Ovary (tissue), 9 donors: ENCODE measurements around the gene AHRR. TPM values are rescaled to one million over a fixed set of nuclear protein-coding genes. Genes with fewer than 3 reads are reported as not detected.

Experiments
- DNase-seq, 5 donors: peaks; one replicate each; pipeline ENCODE4 v3.0.0-alpha.2; 2019 to 2020
- H3K27ac ChIP-seq, 2 donors: fragments of 200-600 bp; one replicate each; pipeline versions ENCODE4 v1.5.1 to v1.8.0; 2019 to 2022
- H3K27me3 ChIP-seq: fragments of 200-600 bp; one replicate; pipeline ENCODE4 v1.8.0; 2022
- H3K36me3 ChIP-seq: fragments of 200-600 bp; sonication (generic); one replicate; pipeline ENCODE4 v1.5.1; 2019
- H3K4me1 ChIP-seq: one replicate; pipeline ENCODE4 v1.8.1; 2013; ENCODE audit warnings: mild to moderate bottlenecking, moderate library complexity; ENCODE audit not compliant: insufficient read depth
- H3K4me3 ChIP-seq: fragments of 200-600 bp; sonication (generic); one replicate; pipeline ENCODE4 v1.5.1; 2017
- H3K9me3 ChIP-seq, 2 donors: fragments of 200-600 bp in 1 of 2; sonication (generic) in 1 of 2; one replicate each; pipeline versions ENCODE4 v1.5.1 to v1.8.1; 2013 to 2019; ENCODE audit warnings: mild to moderate bottlenecking in 1 of 2, moderate library complexity in 1 of 2
- EP300 ChIP-seq: sonication (generic); formaldehyde crosslinking; IDR thresholded peaks from one replicate; pipeline ENCODE4 v1.6.1; 2017; ENCODE audit warnings: antibody characterized with exemption
- POLR2A ChIP-seq: fragments of 450-650 bp; IDR thresholded peaks from one replicate; pipeline ENCODE4 v1.6.1; 2017; ENCODE audit warnings: antibody characterized with exemption, mild to moderate bottlenecking, moderate library complexity
- WGBS, 3 donors: extraction: QIAGEN DNeasy Blood & Tissue Kit in 1 of 3; methylation state at CpG; one replicate each; pipeline versions ENCODE4 v1.1.5 to v1.1.7; 2013 to 2017; 5-methylcytosine and 5-hydroxymethylcytosine counted together
- intact Hi-C, 4 donors: fragments of 100-400 bp; cut with DNase I; formaldehyde crosslinking; loops; one replicate each; pipeline versions ENCODE4 v1.11.0 to v1.15.1; 2022 to 2023
- polyA plus RNA-seq, 2 donors: library from polyadenylated mRNA; stranded (reverse); fragments of 200-250 nt in 1 of 2; fragments of 350-450 nt in 1 of 2; fragmentation: Illumina TruSeq in 1 of 2; extraction: RNeasy Lipid Tissue Mini Kit (QIAGEN cat#74804) in 1 of 2; gene quantifications; one replicate each; pipeline ENCODE4 v1.2.3, GENCODE V29; 2013 to 2014
- total RNA-seq, 7 donors: library from RNA; depleted of rRNA in 2 of 7; stranded (reverse); fragments of >200 nt in 2 of 7; fragmentation: NEBNext Ultra II Directional in 3 of 7; extraction: Animal tissue kit (Norgen Biotek cat#: 25700) in 3 of 7; gene quantifications; one replicate each; pipeline versions ENCODE4 v1.1.0 to v1.2.4, GENCODE V29; 2016 to 2023
- TF ChIP-seq, protein P1 (sequence below), 3 donors: fragments of 450-650 bp in 2 of 3; fragments of 200-600 bp in 1 of 3; IDR thresholded peaks; one replicate each; pipeline versions ENCODE4 v1.5.1 to v1.8.0; 2016 to 2022; ENCODE audit warnings: antibody characterized with exemption in 3 of 3, mild to moderate bottlenecking in 1 of 3
- donor health status: DM: no; HTN: no; CAD: no; lungs with moderate emphysema.
- donor health status: DM: no; HTN: no; CAD: no.
- donor health status: Bipolar disorder and iron deficiency.
- donor health status: DM: yes; HTN: yes; CAD: no.
- donor health status: DM: no; HTN: no; CAD: no.
- donor health status: DM: yes; HTN: yes; CAD: no.

Gene AHRR
- total and polyA plus RNA-seq, 9 donors, result 0.72 to 14.9 (median 2.0) TPM

DNA sequence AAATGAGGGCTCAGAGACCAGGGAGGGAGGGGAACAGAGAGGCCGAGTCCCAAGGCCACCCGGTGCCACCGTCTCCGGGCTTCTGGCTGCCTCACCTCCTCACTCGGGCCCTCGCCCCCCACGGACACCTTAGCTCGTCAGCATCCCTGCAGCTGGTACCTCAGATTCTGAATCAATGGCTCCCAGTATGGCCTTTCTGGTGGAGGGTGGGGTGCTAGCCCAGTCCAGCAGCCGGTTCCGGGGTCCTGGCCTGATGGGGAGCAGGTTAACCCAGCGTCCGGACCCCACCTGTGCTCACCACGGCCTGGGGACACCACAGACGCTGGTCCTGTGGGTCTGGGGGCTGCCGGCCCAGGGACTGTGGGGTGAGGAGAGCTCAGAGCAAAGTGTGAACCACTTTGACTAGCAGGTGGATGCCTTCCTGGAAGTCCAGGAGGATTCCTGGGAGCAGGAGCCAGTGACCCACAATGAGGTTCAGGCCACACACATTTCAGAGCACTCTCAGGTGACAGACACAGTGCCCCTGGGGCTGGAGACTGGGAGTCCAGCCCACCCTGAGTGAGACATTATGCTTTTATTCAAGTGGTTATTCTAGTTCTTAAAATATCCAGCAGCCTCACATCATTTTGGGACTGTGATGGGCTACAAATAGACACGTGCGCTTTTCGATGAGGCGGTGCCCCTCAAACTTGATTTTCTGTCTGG is 53.3 kb downstream of the AHRR start:
- intact Hi-C loops, result no loop called here
- no peak for DNase-seq
- TF ChIP-seq POLR2A, result no peak
- TF ChIP-seq EP300, result no peak
- TF ChIP-seq, protein P1, sequence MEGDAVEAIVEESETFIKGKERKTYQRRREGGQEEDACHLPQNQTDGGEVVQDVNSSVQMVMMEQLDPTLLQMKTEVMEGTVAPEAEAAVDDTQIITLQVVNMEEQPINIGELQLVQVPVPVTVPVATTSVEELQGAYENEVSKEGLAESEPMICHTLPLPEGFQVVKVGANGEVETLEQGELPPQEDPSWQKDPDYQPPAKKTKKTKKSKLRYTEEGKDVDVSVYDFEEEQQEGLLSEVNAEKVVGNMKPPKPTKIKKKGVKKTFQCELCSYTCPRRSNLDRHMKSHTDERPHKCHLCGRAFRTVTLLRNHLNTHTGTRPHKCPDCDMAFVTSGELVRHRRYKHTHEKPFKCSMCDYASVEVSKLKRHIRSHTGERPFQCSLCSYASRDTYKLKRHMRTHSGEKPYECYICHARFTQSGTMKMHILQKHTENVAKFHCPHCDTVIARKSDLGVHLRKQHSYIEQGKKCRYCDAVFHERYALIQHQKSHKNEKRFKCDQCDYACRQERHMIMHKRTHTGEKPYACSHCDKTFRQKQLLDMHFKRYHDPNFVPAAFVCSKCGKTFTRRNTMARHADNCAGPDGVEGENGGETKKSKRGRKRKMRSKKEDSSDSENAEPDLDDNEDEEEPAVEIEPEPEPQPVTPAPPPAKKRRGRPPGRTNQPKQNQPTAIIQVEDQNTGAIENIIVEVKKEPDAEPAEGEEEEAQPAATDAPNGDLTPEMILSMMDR (IDR thresholded peaks at IDR 0.05), result no peak
- Histone ChIP-seq H3K27ac (no peak overlapping the region), H3K4me3 (no peak overlapping the region), H3K36me3 (no peaks in the 10 kb centered on the region), H3K9me3 (no peaks in the 10 kb centered on the region), H3K27me3 (no peaks in the 10 kb centered on the region), H3K4me1 (peaks cover 12% of the 10 kb centered on the region)
- WGBS, 3 donors, result 70 to 74% (median 74%) methylated on average over 18 to 19 of the region's 19 CpGs

DNA sequence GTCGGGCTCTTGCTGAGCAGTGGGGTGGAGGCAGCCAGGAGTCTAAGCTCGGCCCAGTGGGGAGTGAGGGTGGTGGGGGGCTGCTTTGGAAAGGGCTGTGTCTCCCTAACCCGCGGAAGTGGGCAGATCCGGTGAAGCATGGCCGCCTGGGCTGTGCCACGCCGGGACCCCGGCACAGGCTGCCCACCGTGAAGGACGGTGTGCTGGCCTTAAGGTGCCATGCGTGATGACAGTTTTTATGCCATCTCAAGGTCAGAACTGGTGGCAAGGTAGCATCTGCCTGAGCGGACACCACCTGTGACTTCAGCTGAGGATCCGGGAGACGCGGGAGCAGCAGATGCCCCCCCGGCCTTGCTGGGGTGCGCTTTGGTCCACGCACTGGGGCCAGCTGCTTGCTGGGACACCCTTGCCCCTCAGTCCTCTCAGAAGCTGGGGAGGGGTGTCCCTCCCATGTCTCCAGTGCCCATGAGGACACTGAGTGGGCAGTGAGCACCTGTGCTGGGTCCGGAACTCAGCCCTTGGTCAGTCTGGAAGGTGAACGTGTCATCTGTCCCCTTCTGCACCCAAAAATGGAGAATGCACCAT is 53.9 kb downstream of the AHRR start:
- Histone ChIP-seq H3K27ac (no peak overlapping the region), H3K4me3 (no peak overlapping the region), H3K4me1 (peaks cover 12% of the 10 kb centered on the region), H3K9me3 (no peaks in the 10 kb centered on the region), H3K36me3 (no peaks in the 10 kb centered on the region), H3K27me3 (no peaks in the 10 kb centered on the region)
- DNase-seq, result no peak
- intact Hi-C loops, result no loop called here
- WGBS, 3 donors, result 91 to 95% (median 92%) methylated on average over 17 to 21 of the region's 21 CpGs
- TF ChIP-seq POLR2A, result no peak
- TF ChIP-seq, protein P1 (IDR thresholded peaks at IDR 0.05), result no peak
- no peak for TF ChIP-seq EP300

DNA sequence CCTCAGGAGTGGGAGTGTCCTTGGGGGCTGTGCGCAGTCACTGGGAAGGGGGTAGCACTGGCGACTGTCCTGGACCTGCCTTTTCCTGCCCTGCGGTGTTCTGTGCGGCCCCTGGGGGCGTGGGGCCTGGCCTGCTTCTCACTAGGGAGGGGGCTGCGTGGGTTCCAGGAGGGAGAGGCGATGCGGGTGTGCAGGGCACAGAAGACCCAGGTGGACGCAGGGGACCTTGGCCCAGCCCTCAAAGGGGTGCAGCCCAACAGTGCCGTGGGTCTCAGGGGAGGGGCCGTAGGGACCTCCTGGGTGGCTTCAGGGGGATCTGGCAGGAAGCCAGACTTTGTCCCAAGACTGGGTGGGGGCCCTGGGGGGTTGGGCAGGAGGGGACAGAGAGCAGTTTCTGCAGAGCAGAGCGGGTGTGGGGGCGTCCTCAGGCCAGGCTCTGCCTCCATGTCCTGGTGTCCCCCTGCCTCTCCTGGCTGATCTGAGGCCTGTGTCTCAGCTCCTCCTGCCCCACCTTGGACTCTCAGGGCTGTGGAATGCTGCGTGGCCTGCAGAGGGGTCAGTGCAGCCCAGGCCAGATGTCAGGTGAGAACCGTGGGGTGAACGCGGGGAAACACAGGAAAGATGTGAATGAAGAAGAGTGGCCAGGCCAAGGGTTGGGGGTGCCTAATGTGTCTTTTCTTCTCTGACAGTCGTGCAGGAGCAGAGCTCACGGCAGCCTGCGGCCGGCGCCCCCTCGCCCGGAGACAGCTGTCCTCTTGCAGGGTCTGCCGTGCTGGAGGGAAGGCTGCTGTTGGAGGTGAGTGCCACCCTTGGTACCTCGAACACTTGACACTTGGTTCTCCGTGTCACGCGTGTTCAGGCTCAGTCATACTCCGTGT is 54.6 kb downstream of the AHRR start:
- Histone ChIP-seq H3K36me3 (no peaks in the 10 kb centered on the region), H3K9me3 (no peaks in the 10 kb centered on the region), H3K27me3 (no peaks in the 10 kb centered on the region), H3K4me3 (no peak overlapping the region), H3K4me1 (peaks cover 12% of the 10 kb centered on the region), H3K27ac (no peak overlapping the region)
- intact Hi-C loops, result no loop called here
- WGBS, 3 donors, result 91 to 96% (median 94%) methylated on average over 29 to 30 of the region's 30 CpGs
- DNase-seq, result no peak
- no peak for TF ChIP-seq EP300
- TF ChIP-seq POLR2A, result no peak
- TF ChIP-seq, protein P1 (IDR thresholded peaks at IDR 0.05), result no peak

DNA sequence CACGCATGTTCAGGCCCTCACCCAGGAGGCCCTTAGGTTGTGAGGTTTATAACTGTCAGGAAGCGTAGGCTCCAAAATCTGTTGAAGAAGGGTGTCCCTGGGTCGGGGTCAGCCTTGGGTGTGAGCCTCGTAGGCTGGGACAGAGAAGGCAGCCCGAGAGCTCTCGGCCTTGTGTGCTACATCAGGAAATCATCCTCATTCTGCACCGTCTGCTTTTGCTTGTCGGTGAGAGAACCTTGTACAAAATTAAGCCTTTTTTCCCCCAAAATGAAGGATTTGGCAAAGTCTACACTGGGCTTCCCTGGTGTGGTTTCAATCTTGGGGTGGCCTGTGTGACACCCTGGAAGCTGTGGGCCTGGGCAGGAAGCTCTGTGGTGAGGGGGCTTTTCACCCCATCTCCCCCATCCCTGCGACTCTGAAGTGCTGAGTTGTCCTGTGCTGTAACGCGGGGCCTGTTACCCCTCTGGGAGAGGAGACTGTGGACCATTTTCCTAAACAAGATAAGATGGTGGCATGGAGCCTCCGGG is 55.3 kb downstream of the AHRR start:
- Histone ChIP-seq H3K27me3 (no peaks in the 10 kb centered on the region), H3K4me3 (no peak overlapping the region), H3K4me1 (peaks cover 12% of the 10 kb centered on the region), H3K36me3 (no peaks in the 10 kb centered on the region), H3K27ac (no peak overlapping the region), H3K9me3 (no peaks in the 10 kb centered on the region)
- TF ChIP-seq EP300 (no peak), POLR2A (no peak)
- TF ChIP-seq, protein P1 (IDR thresholded peaks at IDR 0.05), result no peak
- intact Hi-C loops, result no loop called here
- DNase-seq, result no peak
- WGBS, 3 donors, result 95 to 96% (median 96%) methylated on average over 12 of the region's 12 CpGs
